Measurements from ENCODE around the gene CXorf58. TPM values are rescaled to one million over a fixed set of nuclear protein-coding genes. Genes with fewer than 3 reads are reported as not detected.

Gene CXorf58, protein sequence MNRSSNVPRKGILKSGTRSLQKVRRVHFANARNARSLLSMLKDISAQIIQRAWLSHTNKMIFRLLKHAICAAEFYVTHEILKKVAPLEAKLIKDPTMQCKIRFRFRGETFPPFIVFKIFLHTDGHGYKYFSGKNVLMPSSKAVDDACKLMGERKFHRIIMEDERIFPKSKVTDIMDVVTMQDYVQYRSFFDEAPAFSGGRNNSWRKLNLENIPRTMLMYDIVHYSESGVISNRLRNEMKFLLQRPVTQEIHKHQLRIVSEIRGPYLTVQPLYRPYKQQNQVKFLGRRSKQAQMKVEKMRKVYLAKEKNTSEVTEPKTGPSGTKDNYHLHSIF
- polyA plus RNA-seq (2012; ENCODE audit: insufficient read length, low read depth): not detected

DNA sequence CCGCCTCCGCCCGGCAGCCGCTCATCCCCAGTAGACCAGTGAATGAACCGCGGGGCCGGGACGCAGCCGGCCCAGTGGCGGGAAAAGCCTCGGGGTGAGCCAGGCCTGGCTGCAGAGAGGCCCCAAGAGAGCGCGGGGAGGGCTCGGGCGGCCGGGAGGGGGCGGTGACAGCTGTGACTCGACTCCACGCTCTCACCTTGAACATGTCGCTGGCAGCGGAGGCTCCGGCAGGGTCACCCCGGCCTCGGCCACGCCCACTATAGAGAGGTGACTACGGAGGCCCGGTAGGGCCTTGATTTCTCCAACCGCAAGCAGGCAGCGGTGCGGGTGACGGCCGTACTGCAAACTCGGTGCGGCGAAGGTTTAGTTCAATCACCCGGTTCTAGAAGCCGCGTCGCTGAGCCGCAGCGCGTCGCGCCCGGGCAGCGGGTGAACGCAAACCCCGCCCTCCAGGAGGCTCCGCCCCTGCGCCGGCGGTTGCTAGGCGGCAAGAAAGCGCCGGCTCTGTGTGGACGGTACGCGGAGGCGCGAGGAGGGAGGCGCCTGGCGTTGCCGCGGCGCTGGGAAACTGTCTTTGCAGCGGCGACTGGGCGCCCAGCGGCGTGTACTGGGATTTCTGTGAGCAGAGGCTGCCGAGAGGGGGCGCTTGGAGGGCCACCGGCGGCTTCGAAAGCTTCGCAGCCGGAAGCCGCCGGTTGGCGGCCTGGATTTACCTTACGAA lies at the start of gene CXorf58, which contains the start of gene APOO:
Gene CXorf58 (plus strand): TSS at position 509 of the 721 bp plus-strand sequence. CDS start 2,297 bp downstream, outside the sequence.
Gene APOO (minus strand): TSS at position 441 of the 721 bp plus-strand sequence. CDS start 236 bp downstream, at position 205.
- TF ChIP-seq SIN3A (IDR thresholded peaks at IDR 0.05; ENCODE audit: borderline replicate concordance, insufficient read depth, low read length) (no peak), FOXP2 (optimal IDR thresholded peaks at IDR 0.05; ENCODE audit: borderline replicate concordance, extremely low read depth, extremely low read length, insufficient read depth) (peak; percentile 17)
- TF ChIP-seq, protein P1, sequence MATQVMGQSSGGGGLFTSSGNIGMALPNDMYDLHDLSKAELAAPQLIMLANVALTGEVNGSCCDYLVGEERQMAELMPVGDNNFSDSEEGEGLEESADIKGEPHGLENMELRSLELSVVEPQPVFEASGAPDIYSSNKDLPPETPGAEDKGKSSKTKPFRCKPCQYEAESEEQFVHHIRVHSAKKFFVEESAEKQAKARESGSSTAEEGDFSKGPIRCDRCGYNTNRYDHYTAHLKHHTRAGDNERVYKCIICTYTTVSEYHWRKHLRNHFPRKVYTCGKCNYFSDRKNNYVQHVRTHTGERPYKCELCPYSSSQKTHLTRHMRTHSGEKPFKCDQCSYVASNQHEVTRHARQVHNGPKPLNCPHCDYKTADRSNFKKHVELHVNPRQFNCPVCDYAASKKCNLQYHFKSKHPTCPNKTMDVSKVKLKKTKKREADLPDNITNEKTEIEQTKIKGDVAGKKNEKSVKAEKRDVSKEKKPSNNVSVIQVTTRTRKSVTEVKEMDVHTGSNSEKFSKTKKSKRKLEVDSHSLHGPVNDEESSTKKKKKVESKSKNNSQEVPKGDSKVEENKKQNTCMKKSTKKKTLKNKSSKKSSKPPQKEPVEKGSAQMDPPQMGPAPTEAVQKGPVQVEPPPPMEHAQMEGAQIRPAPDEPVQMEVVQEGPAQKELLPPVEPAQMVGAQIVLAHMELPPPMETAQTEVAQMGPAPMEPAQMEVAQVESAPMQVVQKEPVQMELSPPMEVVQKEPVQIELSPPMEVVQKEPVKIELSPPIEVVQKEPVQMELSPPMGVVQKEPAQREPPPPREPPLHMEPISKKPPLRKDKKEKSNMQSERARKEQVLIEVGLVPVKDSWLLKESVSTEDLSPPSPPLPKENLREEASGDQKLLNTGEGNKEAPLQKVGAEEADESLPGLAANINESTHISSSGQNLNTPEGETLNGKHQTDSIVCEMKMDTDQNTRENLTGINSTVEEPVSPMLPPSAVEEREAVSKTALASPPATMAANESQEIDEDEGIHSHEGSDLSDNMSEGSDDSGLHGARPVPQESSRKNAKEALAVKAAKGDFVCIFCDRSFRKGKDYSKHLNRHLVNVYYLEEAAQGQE (IDR thresholded peaks at IDR 0.05; ENCODE audit: insufficient read depth in 1 of 2, low read depth in 2 of 2, low read length in 2 of 2): no peak

DNA sequence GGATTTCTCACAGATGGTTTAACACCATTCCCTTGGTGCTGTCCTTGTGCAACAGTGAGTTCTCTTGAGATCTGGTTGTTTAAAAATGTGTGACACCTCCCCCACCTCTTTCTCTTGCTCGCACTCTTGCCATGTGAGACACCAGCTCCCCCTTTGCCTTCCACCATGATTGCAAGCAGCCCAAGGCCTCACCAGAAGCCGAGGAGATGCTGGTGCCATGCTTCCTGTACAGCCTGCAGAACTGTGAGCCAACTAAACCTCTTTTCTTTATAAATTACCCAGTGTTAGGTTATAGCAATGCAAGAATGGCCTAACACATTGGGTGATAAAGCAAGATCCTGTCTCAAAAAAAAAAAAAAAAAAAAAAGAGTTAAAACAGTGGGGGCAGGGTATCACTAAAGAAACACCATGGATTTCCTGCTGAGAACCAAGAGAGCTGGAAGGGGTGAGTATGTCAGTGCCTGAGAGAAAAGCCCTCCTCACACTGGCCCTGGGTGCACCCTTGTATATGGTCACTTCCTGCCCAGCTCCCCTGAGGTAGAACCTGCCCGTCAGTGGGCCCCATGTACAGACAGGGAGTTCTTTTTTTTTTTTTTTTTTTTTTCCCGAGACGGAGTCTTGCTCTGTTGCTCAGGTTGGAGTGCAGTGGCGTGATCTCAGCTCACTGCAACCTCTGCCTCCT lies 46.5 kb upstream of the CXorf58 start:
- no peak for TF ChIP-seq POLR2AphosphoS5 (IDR thresholded peaks at IDR 0.05; ENCODE audit: low read depth, low read length)
- TF ChIP-seq, protein P1 (IDR thresholded peaks at IDR 0.05; ENCODE audit: insufficient read depth in 1 of 2, low read depth in 2 of 2, low read length in 2 of 2): no peak

GRCh38 chrX:23864742-23865326 lies 43.0 kb upstream of the CXorf58 start:
- TF ChIP-seq SIN3A (IDR thresholded peaks at IDR 0.05; ENCODE audit: borderline replicate concordance, insufficient read depth, low read length): no peak
- TF ChIP-seq, protein P1 (IDR thresholded peaks at IDR 0.05; ENCODE audit: insufficient read depth in 1 of 2, low read depth in 2 of 2, low read length in 2 of 2): no peak
- no peak for TF ChIP-seq POLR2AphosphoS5 (IDR thresholded peaks at IDR 0.05; ENCODE audit: low read depth, low read length)
- no peak for TF ChIP-seq FOXP2 (optimal IDR thresholded peaks at IDR 0.05; ENCODE audit: borderline replicate concordance, extremely low read depth, extremely low read length, insufficient read depth)
- TF ChIP-seq TAF1 (IDR thresholded peaks at IDR 0.05; ENCODE audit: borderline replicate concordance, insufficient read depth, low read length): no peak

DNA sequence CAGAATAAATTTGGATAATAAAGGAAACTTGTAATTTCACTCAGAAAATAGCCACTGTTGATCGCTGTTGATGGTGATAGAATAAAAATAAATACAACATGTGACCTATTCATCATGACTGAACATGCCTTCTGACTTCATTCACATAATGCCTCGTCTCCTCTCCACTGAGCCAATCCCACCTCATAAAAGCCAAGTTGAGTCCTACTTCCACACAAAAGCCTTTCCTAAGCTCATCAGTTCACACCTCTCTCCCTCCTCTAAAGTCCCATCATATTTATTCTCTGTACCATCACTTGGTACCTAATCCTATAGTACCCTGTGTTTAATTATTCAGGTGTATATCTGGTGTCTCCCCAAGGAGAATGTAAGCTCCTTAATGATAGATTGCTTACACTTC lies 37.8 kb upstream of the CXorf58 start:
- TF ChIP-seq TAF1 (IDR thresholded peaks at IDR 0.05; ENCODE audit: borderline replicate concordance, insufficient read depth, low read length) (no peak), FOXP2 (optimal IDR thresholded peaks at IDR 0.05; ENCODE audit: borderline replicate concordance, extremely low read depth, extremely low read length, insufficient read depth) (no peak), POLR2AphosphoS5 (IDR thresholded peaks at IDR 0.05; ENCODE audit: low read depth, low read length) (no peak), SIN3A (IDR thresholded peaks at IDR 0.05; ENCODE audit: borderline replicate concordance, insufficient read depth, low read length) (no peak)
- TF ChIP-seq, protein P1 (IDR thresholded peaks at IDR 0.05; ENCODE audit: insufficient read depth in 1 of 2, low read depth in 2 of 2, low read length in 2 of 2): no peak

Measured in PFSK-1 (cell line).